NOMO-1 (cell line): Measurements from ENCODE around the gene CFAP73.

Experiments
- DNase-seq, 2 experiments: peaks; one replicate each; lab custom pipeline; 2025; ENCODE audit not compliant: unreplicated experiment in 2 of 2; lab: John Stamatoyannopoulos, UW

CFAP73 gene

GRCh38 chr12:113162102-113163029 is 12.8 kb downstream of the CFAP73 start:
- no peak for DNase-seq

GRCh38 chr12:113163030-113163360 is 13.5 kb downstream of the CFAP73 start:
- DNase-seq = no peak

GRCh38 chr12:113164014-113164413 is 14.5 kb downstream of the CFAP73 start:
- DNase-seq = no peak

- DNase-seq = no peak
These were observed 16.3 kb downstream of the CFAP73 start for GRCh38 chr12:113165521-113166450.

- no peak for DNase-seq
These were observed 18.3 kb downstream of the CFAP73 start for GRCh38 chr12:113167868-113168267.

GRCh38 chr12:113169697-113170096 is 20.2 kb downstream of the CFAP73 start:
- no peak for DNase-seq

GRCh38 chr12:113170457-113170856 is 20.9 kb downstream of the CFAP73 start:
- no peak for DNase-seq

- DNase-seq = no peak
These were observed 21.4 kb downstream of the CFAP73 start for GRCh38 chr12:113170926-113171325.

GRCh38 chr12:113171543-113171942 is 22.0 kb downstream of the CFAP73 start:
- no peak for DNase-seq

GRCh38 chr12:113172185-113172584 is 22.7 kb downstream of the CFAP73 start:
- no peak for DNase-seq

GRCh38 chr12:113173081-113173698 is 23.7 kb downstream of the CFAP73 start:
- no peak for DNase-seq

- peak; percentile 5 to 35 for DNase-seq
These were observed 25.2 kb downstream of the CFAP73 start for GRCh38 chr12:113174461-113175384.

GRCh38 chr12:113179023-113179422 is 29.5 kb downstream of the CFAP73 start:
- no peak for DNase-seq

GRCh38 chr12:113180333-113180732 is 30.8 kb downstream of the CFAP73 start:
- DNase-seq = no peak

GRCh38 chr12:113181975-113182374 is 32.5 kb downstream of the CFAP73 start:
- no peak for DNase-seq

GRCh38 chr12:113183030-113183589 is 33.6 kb downstream of the CFAP73 start:
- no peak for DNase-seq

GRCh38 chr12:113184098-113184899 is 34.8 kb downstream of the CFAP73 start:
- peak; percentile 75 to 83 for DNase-seq

- DNase-seq = peak; percentile 88 to 91
These were observed 35.3 kb downstream of the CFAP73 start for GRCh38 chr12:113184900-113185179.
